Esophagus (tissue), 2 donors: ENCODE data around the gene NKIRAS1. TPM values are rescaled to one million over a fixed set of nuclear protein-coding genes. Genes with fewer than 3 reads are reported as not detected.
"Not testable (repeated sequence)": the region's sequence is repeated elsewhere in the genome, so short reads cannot be mapped to it uniquely, and the experiment has no call there.

ENCODE experiments used
- H3K27ac ChIP-seq, 2 donors: one replicate each; pipeline ENCODE4 v1.5.1; 2013; ENCODE audit warnings: low read depth in 2 of 2, mild to moderate bottlenecking in 2 of 2, inconsistent platforms in 1 of 2, low read length in 1 of 2, moderate library complexity in 1 of 2
- H3K27me3 ChIP-seq, 2 donors: one replicate each; pipeline ENCODE4 v1.6.1; 2013; ENCODE audit warnings: low read length in 2 of 2, control low read depth in 1 of 2, mild to moderate bottlenecking in 1 of 2; ENCODE audit not compliant: insufficient read depth in 2 of 2, control insufficient read depth in 1 of 2
- H3K36me3 ChIP-seq, 2 donors: one replicate each; pipeline ENCODE4 v1.6.1; 2013; ENCODE audit warnings: low read length in 1 of 2; ENCODE audit not compliant: control insufficient read depth in 2 of 2, insufficient read depth in 2 of 2
- H3K4me1 ChIP-seq, 2 donors: one replicate each; pipeline ENCODE4 v1.6.1; 2013; ENCODE audit warnings: low read length in 1 of 2; ENCODE audit not compliant: control insufficient read depth in 2 of 2, insufficient read depth in 2 of 2
- H3K4me3 ChIP-seq, 2 donors: one replicate each; pipeline ENCODE4 v1.5.1; 2013; ENCODE audit warnings: low read length in 2 of 2, mild to moderate bottlenecking in 2 of 2, low read depth in 1 of 2, moderate library complexity in 1 of 2
- H3K9me3 ChIP-seq, 2 donors: one replicate each; pipeline ENCODE4 v1.6.1; 2013; ENCODE audit warnings: mild to moderate bottlenecking in 2 of 2, low read depth in 1 of 2, low read length in 1 of 2, moderate library complexity in 1 of 2; ENCODE audit not compliant: control insufficient read depth in 2 of 2, insufficient read depth in 1 of 2
- WGBS, 2 donors: extraction: QIAGEN DNeasy Blood & Tissue Kit; methylation state at CpG; one replicate each; pipeline ENCODE4 v1.1.7; 2013; 5-methylcytosine and 5-hydroxymethylcytosine counted together
- polyA plus RNA-seq, 2 donors: library from polyadenylated mRNA; stranded (reverse); fragments of 200-250 nt; gene quantifications; one replicate each; pipeline ENCODE4 v1.2.3, GENCODE V29; 2013
- donor health status: healthy with polysubstance abuse.
- donor health status: Bipolar disorder and iron deficiency.

Gene NKIRAS1
- polyA plus RNA-seq, 2 donors: 4.9 to 5.4 TPM

GRCh38 chr3:23913873-23914743 is 2.7 kb downstream of the NKIRAS1 start:
- no peak overlapping the region for H3K4me3 ChIP-seq
- no peaks in the 10 kb centered on the region for H3K4me1 ChIP-seq
- H3K27me3 ChIP-seq: no peaks in the 10 kb centered on the region
- peaks cover 0 to 4% of the 10 kb centered on the region in 2 donors for H3K36me3 ChIP-seq
- H3K9me3 ChIP-seq: no peaks in the 10 kb centered on the region
- no peak overlapping the region for H3K27ac ChIP-seq
- 63 to 76% methylated on average over 3 of the region's 3 CpGs for WGBS, 2 donors

- H3K4me1 ChIP-seq: no peaks in the 10 kb centered on the region
- 78 to 81% methylated on average over 1 of the region's 1 CpG for WGBS, 2 donors
- no peaks in the 10 kb centered on the region for H3K27me3 ChIP-seq
- peaks cover 0 to 4% of the 10 kb centered on the region in 2 donors for H3K36me3 ChIP-seq
- no peak overlapping the region for H3K4me3 ChIP-seq
- no peaks in the 10 kb centered on the region for H3K9me3 ChIP-seq
- H3K27ac ChIP-seq: no peak overlapping the region
Measured at GRCh38 chr3:23913182-23913581, 3.6 kb downstream of the NKIRAS1 start.

- H3K36me3 ChIP-seq, H3K27me3 ChIP-seq, H3K9me3 ChIP-seq, H3K4me3 ChIP-seq, H3K4me1 ChIP-seq, H3K27ac ChIP-seq: not testable (repeated sequence)
- 80 to 88% methylated on average over 3 of the region's 3 CpGs for WGBS, 2 donors
Measured at GRCh38 chr3:23912335-23912734, 4.5 kb downstream of the NKIRAS1 start.

GRCh38 chr3:23911397-23911796 is 5.4 kb downstream of the NKIRAS1 start:
- H3K4me3 ChIP-seq: no peak overlapping the region
- no peaks in the 10 kb centered on the region for H3K27me3 ChIP-seq
- WGBS, 2 donors: 92 to 93% methylated on average over 2 of the region's 2 CpGs
- H3K4me1 ChIP-seq: no peaks in the 10 kb centered on the region
- H3K9me3 ChIP-seq: no peaks in the 10 kb centered on the region
- H3K27ac ChIP-seq: no peak overlapping the region
- H3K36me3 ChIP-seq: peaks cover 0 to 2% of the 10 kb centered on the region in 2 donors

- no peak overlapping the region for H3K27ac ChIP-seq
- H3K9me3 ChIP-seq: no peaks in the 10 kb centered on the region
- no peak overlapping the region for H3K4me3 ChIP-seq
- H3K27me3 ChIP-seq: no peaks in the 10 kb centered on the region
- peaks cover 0 to 2% of the 10 kb centered on the region in 2 donors for H3K36me3 ChIP-seq
- no peaks in the 10 kb centered on the region for H3K4me1 ChIP-seq
- whole genome bisulfite sequencing, 2 donors: 90 to 94% methylated on average over 7 of the region's 7 CpGs
Measured at GRCh38 chr3:23909341-23909740, 7.4 kb downstream of the NKIRAS1 start.

- no peaks in the 10 kb centered on the region for H3K9me3 ChIP-seq
- H3K36me3 ChIP-seq: peaks cover 0 to 2% of the 10 kb centered on the region in 2 donors
- H3K27ac ChIP-seq: no peak overlapping the region
- no peaks in the 10 kb centered on the region for H3K27me3 ChIP-seq
- H3K4me3 ChIP-seq: no peak overlapping the region
- no peaks in the 10 kb centered on the region for H3K4me1 ChIP-seq
Measured at GRCh38 chr3:23904545-23904944, 12.2 kb downstream of the NKIRAS1 start.

GRCh38 chr3:23900744-23901143 is 16.0 kb downstream of the NKIRAS1 start:
- Histone ChIP-seq H3K4me1 (no peaks in the 10 kb centered on the region), H3K36me3 (peaks cover 0 to 4% of the 10 kb centered on the region in 2 donors), H3K27me3 (no peaks in the 10 kb centered on the region), H3K9me3 (no peaks in the 10 kb centered on the region), H3K27ac (no peak overlapping the region), H3K4me3 (no peak overlapping the region)
- 59 to 64% methylated on average over 6 of the region's 6 CpGs for WGBS, 2 donors

- Histone ChIP-seq H3K4me3 (no peak overlapping the region), H3K9me3 (no peaks in the 10 kb centered on the region), H3K4me1 (no peaks in the 10 kb centered on the region), H3K27ac (no peak overlapping the region), H3K36me3 (peaks cover 0 to 4% of the 10 kb centered on the region in 2 donors), H3K27me3 (no peaks in the 10 kb centered on the region)
- WGBS, 2 donors: 96% methylated on average over 4 of the region's 4 CpGs
Measured at GRCh38 chr3:23895181-23895580, 21.6 kb downstream of the NKIRAS1 start.

GRCh38 chr3:23894254-23895061 is 22.3 kb downstream of the NKIRAS1 start:
- Histone ChIP-seq H3K36me3 (peaks cover 0 to 4% of the 10 kb centered on the region in 2 donors), H3K27me3 (no peaks in the 10 kb centered on the region)
- WGBS, 2 donors: 87 to 89% methylated on average over 8 of the region's 8 CpGs

More at GRCh38 chr3:23894254-23895061, 22.3 kb downstream of the NKIRAS1 start:
- no peaks in the 10 kb centered on the region for H3K4me1 ChIP-seq
- H3K27ac ChIP-seq: no peak overlapping the region
- no peak overlapping the region for H3K4me3 ChIP-seq
- H3K9me3 ChIP-seq: no peaks in the 10 kb centered on the region
